GDM1 (cell line): ENCODE data around the gene EMD.
"Not testable (repeated sequence)": the region's sequence is repeated elsewhere in the genome, so short reads cannot be mapped to it uniquely, and the experiment has no call there.

Experiments
- DNase-seq: peaks from one replicate; lab custom pipeline; 2025; lab: John Stamatoyannopoulos, UW

Gene EMD

DNA sequence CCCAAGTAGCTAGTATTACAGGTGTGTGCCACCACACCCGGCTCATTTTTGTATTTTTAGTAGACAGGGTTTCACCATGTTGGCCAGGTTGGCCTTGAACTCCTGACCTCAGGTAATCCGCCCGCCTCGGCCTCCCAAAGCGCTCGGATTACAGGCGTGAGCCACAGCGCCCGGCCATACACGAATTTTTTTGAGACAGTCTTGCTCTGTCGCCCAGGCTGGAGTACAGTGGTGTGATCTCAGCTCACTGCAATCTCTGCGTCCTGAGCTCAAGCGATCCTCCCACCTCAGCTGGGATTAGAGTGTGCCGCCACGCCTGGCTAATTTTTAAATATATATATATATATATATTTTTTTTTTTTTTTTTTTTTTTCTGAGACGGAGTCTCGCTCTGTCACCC lies 17.3 kb downstream of the EMD start:
- DNase-seq = not testable (repeated sequence)

DNA sequence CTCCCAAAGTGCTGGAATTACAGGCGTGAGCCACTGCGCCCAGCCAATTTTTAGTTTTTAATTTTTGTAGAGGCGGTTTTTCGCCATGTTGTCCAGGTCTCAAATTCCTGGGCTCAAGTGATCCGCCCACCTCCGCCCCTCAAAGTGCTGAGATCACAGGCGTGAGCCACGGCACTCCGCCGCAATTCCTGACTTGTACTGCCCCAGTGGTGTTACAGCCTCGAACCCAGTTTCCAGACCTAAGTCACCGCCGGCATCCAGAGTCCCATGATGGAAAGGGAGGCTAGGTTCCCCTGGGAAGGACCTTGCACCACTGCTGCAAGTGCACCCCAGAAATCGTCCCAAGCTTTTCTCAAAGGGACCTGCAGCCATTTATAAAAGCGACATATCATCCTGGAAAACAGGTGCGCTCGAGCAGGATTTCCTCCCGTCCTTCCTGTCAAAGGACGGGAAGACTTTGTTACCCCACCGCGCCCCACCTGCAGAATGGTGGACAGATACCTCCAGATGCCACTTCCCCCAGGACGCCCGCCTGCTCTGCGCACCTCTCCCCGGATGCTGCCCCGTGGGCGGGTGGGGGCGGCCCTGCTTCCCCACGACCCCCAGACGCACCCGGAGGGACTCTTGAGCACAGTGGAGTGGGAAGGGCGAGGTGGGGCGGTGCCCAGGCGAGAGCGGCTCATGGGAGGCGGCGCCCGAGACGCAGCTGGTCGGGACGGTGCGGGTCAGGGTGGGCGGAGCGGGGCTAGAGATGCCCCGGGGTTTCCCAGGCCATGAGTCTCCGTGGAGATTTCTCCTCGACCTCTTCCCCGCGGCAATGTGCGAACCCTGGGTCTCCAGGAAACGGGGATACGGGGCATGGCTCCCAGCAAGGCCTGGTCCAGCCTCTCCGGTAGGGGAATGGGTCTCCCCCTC lies 18.1 kb downstream of the EMD start:
- peak; percentile 49 for DNase-seq

DNA sequence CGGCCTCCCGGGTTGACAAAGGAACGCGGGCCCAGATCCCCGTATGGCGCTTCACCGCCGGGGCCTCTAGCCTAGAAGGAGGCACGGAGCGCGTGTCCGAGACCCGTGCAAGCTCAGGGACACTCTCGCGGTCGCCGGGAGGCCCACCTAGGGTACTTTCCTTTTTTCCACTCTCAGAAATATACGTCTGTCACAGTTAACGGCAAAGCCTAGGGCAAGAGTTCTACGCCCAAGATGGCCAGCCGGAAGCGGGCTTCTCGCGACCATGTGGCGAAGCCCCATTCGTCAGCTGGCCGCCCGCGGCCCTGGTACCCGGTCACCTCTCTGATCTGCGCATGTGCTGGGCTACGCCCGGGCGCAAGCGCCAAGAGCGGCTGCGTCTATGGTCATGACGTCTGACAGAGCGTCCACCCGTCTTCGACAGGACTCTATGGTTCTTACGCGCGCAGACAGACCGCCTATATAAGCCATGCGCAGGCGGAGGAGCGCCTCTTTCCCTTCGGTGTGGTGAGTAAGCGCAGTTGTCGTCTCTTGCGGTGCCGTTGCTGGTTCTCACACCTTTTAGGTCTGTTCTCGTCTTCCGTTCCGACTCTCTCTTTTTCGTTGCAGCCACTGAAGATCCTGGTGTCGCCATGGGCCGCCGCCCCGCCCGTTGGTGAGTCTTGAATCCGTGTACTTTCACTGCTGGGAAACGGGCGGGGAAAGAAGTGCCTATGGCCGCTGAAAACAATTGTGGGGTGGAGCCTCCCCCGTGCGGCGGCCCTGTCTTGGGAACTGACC lies 19.0 kb downstream of the EMD start, which contains the start of gene RPL10:
Gene RPL10 (plus strand): TSS at position 490 of the 780 bp plus-strand sequence. CDS start 143 bp downstream, at position 633.
- peak; percentile 94 for DNase-seq

DNA sequence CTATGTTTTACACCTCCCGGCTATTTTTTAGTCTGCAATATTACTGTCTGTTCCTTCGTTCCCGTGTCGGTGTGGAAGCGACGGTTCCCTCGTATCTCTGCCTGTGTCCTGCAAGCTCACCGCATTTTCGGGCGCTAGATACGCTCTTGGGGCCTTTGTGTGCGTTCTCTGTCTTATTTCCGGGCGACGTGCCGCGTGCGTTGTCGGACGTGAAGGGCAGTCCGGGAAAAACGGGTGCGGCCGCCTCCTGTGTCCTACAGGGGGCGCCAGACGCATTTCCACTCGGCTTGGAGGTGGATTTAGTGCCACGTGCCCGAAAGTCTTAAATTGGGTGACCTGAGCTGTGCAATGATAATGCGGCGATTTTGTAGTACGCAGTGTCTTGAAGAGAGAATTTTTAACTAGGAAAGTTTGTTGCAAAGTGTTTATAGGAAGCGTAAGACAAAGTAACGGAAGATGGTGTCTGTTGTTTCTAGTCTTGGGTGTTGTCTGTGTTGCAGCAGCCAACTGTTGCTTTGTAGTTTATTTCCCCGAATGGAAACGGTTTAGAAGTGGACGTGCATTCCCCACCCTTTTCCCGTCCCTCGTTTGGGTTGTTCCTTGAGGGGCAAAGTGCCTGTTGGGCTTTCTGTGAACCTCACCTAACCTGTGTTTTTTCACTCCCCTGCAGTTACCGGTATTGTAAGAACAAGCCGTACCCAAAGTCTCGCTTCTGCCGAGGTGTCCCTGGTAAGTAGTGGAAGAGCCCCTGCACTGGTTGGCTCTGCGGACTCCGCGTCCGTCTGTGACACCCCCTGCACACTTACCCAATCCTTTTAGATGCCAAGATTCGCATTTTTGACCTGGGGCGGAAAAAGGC lies 19.8 kb downstream of the EMD start:
- peak; percentile 62 for DNase-seq

DNA sequence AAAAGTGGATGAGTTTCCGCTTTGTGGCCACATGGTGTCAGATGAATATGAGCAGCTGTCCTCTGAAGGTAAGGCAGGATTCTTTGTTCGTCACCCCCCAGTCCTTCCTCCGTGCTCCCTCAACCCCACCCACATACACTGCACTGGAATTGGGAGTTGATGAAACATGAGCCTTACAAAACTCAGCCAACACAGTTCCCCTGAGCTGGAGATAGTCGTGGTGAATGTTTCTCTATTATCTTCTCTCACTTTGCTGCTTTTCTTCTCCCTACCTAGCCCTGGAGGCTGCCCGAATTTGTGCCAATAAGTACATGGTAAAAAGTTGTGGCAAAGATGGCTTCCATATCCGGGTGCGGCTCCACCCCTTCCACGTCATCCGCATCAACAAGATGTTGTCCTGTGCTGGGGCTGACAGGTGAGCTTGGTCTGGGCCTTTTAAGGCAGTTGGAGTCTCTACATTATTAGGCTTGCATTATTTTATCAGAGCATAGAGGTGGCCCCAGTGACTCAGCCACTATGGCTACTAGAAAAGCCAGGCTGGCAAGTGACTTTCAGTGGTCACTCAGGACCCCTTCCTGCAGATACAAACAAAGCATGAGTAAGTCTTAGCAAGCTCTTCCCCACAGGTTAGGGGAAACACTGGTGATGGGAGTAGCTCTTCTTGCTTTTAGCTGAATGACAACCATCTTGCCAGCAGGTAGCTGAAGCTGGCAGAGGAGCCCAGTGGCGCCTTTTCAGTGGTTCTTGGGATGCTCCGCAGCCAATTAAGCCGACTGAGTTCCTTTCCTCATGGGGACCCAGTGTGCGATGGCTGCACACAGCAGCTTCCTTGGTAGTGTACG lies 20.7 kb downstream of the EMD start:
- DNase-seq = no peak

DNA sequence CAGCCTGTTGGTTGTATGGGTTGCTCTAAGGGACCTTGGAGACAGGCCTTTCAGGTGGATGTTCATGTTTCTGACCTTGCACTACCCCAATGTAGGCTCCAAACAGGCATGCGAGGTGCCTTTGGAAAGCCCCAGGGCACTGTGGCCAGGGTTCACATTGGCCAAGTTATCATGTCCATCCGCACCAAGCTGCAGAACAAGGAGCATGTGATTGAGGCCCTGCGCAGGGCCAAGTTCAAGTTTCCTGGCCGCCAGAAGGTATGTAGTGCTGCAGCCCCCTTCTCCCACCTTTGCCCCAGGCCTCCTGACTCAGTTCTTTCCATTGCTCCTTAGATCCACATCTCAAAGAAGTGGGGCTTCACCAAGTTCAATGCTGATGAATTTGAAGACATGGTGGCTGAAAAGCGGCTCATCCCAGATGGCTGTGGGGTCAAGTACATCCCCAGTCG lies 21.3 kb downstream of the EMD start:
- DNase-seq = not testable (repeated sequence)

DNA sequence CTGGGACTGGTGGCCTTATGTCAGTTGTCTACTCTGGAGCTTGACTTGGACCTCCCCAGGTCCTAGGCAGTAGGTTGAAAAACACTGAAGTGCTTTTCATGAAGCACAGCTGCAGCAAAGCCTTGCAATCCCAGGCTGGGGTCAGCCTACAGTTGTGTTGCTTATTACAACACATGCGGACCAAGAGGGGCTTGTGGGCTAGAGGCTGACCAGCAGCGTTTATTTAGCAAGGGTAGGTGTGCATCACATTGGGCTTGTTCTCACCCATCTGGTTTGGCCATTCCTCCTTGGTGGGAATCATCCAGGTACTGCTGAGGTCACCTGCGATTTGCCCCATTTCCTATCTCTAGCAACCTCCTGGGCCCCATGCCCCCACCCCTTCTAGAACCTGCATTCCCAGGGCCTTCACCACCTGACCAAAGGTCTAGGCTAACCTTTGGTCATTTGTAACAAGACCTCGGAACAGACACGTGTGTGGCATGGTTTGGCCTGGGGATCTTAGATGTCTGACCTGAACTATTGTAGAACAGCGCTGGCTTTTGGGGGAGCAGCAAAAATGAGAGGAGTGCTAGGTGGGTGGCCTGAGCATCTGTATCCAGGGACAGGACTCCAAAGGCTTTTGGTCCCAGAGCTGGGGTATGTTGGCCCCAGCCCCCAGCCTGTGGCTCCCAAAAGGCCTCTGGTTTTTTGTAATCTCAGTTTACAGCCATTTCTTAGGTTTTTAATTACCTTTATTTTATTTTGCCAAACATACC lies 22.1 kb downstream of the EMD start:
- no peak for DNase-seq

DNA sequence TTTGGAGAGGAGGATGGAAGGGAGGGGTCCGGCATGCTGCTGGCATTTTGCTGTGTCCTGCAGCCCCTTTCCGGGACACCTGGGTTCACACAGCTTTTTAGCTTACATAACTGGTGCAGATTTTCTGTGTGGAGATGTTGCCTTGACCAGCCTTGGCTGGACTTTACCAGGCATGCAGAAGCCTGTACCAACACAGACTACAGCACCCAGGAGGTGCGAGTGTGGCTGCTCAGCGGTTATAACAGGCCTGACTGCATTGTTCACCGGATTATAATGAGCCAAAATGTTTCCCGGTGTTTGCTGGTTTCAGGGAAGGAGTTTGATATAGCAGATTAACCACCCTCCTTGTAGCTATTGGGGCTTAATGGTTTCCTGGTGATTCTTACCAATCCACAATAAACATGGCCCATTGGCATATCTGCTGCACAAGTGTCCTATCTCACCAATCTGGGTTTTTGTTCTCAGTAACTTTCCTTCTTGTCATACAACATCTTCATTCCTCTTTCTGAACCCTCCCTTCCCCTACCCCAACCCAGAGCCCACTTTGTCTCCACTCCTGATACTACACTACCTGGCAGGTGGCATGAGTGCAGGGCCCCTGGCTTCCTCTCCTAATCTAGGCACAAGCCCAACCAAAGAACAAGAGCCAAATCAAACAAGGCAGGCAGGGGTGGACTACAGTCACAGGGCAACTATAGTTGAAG lies 23.0 kb downstream of the EMD start:
- DNase-seq = no peak

DNA sequence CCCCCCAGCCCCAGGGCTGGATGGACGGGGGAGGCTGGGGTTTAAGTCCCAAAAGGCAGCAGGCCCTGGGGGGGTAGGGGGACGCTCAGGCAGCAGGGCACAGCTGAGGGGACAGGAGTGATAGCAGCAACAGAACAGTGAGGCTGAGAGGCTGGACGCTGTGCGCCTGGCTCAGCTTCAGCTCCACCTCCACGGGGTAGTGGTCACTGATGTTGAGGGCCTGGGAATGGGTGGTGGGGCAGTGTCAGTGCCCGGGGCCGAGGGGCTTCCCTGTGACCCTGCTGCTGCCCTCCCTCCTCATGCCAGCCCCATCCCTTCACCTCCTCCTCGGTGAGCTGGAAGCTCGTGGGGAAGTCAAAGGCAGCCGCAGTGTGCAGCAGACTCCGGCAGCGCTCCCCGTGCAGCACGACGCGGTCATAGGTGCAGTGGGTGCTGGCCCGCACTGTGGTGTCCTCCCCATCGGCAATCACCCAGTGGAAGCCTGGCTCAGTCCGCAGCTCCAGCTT lies 23.6 kb downstream of the EMD start:
- no peak for DNase-seq

DNA sequence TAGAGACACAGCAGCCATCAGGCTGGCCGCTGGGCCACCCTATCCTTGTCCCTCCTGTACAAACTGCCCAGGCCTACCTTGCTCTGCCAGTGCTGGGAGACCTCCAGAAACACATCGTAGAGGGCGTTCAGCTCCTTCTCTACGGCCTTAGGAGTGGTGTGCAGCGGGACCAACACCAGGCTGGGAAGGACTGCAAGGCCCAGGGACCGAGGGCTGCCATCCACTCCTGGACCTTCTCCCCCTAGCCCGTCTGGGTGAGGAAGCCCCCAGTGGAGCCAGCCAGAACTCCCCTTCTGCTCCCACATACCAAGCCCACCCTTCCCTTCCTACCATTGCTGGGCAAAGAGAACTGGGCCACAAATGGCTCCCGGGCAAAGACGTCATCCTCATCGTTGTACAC lies 24.1 kb downstream of the EMD start:
- DNase-seq = no peak

DNA sequence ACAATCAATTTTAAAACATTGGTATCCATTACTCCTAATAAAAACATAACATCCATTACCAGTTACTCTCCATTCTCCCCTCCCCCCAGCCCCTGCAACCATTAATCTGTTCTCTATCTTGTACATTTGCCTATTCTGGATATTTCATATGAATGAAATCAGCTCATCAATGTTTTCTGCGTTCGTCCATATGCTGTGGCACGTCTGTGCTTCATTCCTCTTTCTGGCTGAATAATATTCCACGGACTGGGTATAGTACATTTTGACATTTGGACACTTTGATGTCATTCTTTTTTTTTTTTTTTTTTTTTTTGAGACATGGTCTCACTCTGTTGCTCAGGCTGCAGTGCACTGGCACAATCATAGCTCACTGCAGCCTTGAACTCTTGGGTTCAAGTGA lies 24.8 kb downstream of the EMD start:
- no peak for DNase-seq

DNA sequence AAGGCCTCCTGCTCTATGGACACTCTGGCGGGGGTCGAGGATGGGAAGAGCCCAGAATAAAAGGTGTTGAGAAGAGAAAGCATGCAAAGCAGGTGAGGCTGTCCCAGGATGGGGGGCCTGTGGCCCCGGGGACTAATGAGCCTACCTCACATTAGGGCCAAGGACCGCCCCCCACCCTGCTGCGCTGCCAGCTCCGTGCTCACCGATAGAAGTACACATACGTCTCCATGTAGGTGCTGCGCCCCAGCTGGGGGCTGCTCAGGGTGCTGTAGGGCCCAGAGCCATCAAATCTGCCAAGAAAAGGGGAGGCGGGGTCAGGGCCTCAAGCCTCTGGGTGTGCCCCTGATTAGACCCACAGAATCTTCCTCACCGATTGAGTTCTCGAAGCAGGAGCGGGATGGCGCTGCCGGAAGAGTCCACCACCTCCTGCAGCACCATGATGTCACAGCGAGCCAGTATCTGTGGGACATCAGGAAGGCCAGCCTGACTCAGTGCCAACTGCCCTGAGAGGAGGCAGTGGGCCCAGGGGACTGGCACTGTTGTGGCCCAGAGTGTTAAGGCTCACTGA lies 25.6 kb downstream of the EMD start:
- DNase-seq = no peak

DNA sequence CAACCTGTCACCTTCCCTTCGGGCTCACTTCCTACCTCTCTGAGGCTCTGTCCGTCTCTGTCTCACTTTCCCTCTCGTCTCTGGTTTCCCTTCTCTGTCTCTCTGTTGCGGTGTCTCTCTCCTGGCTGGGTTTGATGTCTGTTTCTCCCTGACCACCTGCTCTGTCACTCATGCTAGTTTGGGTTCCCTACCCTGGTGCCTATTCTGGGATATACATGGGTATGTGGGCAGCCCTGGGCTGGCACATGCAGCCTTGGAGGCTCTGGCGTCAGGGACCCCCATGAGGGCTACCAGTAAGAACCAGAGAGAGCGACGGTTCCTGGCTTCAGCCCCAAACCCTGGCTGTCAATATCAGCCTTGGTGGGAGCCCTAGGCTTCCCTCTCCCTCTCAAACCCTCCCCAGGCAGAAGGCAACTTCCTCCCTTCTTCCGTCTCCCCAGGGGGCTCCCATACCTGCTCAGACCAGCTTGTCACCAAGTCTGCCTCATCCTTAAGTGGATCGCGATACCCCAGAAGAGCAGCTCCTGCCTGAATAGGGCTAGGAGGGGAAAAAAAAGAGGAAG lies 29.6 kb downstream of the EMD start:
- DNase-seq = no peak

DNA sequence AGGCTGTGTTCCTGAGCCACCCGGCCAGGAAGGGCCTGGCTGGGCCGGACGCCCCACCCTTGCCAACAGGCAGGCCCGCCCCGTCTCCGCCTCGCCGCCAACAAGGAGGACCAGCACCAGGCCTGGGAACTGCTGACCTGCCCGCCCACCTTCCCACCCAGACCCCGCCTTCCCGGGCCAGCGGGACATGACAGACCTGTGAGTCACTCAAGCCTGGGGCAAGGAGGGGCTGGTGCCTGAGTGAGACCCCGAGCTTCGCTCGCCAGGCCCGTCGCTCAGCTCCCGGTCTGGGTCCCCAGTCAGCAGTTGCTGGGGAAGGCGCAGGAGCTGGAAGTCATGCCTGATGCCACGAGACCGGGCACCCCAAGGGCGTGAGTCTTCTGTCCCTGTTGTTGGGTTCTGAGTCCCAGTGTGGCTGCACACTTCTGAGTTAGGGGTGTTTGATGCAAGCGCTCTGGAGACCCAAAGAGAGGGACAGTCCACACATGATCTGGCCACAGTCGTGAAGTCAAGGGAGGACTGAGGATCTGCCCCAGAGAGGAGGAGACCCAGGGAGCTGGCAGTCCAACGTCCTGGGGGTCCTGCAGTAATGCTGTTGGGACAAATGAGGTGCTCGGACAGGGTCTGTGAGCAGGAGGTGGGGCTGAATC lies 30.3 kb downstream of the EMD start, which contains the start of gene DNASE1L1:
Gene DNASE1L1 (minus strand): TSS at position 33 of the 650 bp plus-strand sequence. CDS start 3,686 bp downstream, outside the sequence.
- peak; percentile 80 for DNase-seq

DNA sequence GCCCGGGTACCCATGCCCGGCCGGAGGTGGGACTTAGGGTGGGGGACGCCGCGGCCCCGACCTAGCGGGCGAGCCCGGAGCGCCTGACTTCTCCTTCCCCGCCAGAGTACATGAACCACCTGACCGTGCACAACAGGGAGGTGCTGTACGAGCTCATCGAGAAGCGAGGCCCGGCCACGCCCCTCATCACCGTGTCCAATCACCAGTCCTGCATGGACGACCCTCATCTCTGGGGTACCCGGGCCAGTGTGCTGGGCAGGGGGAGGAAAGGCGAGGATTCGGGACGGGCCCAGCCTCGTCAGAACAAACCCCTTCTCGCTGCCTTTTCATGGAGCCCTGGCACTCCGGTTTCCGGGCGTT lies 32.9 kb downstream of the EMD start:
- peak; percentile 46 for DNase-seq

DNA sequence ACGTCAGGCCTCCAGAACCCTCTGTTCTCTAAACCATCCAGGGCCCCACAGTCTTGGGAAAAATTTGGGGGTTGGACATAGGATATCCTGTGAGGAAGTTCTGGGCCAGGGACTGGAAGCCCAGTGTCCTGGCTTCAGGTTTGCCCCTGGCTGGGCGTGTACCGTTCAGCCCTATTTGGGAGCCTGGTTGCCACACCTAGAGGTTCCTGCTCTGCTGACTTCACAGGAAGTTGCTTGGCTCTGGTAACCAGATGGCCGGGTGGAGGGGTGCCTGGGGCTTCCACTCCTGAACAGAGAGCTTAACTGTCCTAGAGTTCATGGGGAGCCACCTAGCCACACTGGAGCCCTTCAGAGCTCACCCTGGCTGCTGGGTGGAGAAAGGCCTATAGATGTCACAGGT lies 33.4 kb downstream of the EMD start:
- DNase-seq = peak; percentile 51

DNA sequence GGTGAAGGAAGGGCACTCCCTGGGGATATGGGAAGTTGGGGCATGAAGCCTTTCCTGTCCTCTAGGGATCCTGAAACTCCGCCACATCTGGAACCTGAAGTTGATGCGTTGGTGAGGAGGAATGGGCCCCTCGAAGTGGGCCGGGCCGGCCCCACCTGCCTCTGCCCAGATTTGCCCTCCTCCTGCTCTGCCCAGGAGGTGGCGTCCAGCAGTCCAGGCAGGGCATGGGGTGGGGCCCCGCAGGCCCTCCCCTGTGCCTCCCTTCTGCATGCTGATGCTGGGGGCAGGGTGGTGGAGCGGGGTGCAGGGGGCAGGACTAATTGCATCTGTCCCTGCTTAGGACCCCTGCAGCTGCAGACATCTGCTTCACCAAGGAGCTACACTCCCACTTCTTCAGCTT lies 34.0 kb downstream of the EMD start:
- DNase-seq = no peak

DNA sequence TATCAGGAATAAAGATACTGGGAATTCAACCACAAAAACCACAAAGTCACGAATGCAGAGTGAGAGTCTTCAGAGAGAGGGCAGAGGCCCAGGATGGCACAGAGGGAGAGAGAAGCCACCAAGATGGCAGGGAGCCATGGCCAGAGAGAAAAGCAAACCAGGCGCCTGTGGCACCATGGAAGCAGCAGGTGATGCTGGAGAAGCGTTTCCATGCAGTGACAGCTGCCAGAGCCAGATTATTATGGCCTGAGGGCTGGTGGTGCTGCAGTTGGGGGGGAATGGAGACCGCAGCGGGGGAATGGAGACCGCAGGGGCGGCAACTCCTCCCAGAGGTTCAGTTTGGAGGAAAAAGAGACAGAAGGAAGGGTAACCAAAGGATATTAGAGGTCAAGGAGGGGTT lies 38.1 kb downstream of the EMD start:
- DNase-seq = no peak
